22Rv1 (cell line): ENCODE data around the gene NME7.

Experiments used
- H3K27ac ChIP-seq: fragments of 450-650 bp; 2 replicates; pipeline ENCODE4 v1.5.1; 2017
- CTCF ChIP-seq: fragments of 450-650 bp; IDR thresholded peaks from 2 replicates; pipeline ENCODE4 v1.5.1; 2017; ENCODE audit warnings: mild to moderate bottlenecking
- ZFX ChIP-seq: fragments of 450-650 bp; IDR thresholded peaks from 2 replicates; pipeline ENCODE4 v1.6.1; 2017; ENCODE audit warnings: antibody characterized with exemption, borderline replicate concordance

NME7 gene

GRCh38 chr1:169099561-169099960, 268.0 kb downstream of the NME7 start:
- TF ChIP-seq ZFX (no peak), CTCF (no peak)
- H3K27ac ChIP-seq: no peak overlapping the region

- TF ChIP-seq CTCF: no peak
- no peak for TF ChIP-seq ZFX
- H3K27ac ChIP-seq: no peak overlapping the region
Measured at GRCh38 chr1:169098380-169098779, 269.2 kb downstream of the NME7 start.

- no peak overlapping the region for H3K27ac ChIP-seq
- TF ChIP-seq ZFX: no peak
- TF ChIP-seq CTCF: no peak
Measured at GRCh38 chr1:169094897-169095569, 272.6 kb downstream of the NME7 start.

- no peak overlapping the region for H3K27ac ChIP-seq
- TF ChIP-seq CTCF (no peak), ZFX (no peak)
Measured at GRCh38 chr1:169092399-169092798, 275.2 kb downstream of the NME7 start.

- no peak overlapping the region for H3K27ac ChIP-seq
- no peak for TF ChIP-seq ZFX
- TF ChIP-seq CTCF: no peak
Measured at GRCh38 chr1:169091480-169091941, 276.1 kb downstream of the NME7 start.

GRCh38 chr1:169090900-169091311, 276.7 kb downstream of the NME7 start:
- H3K27ac ChIP-seq: no peak overlapping the region
- TF ChIP-seq CTCF: no peak
- TF ChIP-seq ZFX: no peak

GRCh38 chr1:169090308-169090899, 277.2 kb downstream of the NME7 start:
- TF ChIP-seq CTCF (no peak), ZFX (no peak)
- H3K27ac ChIP-seq: no peak overlapping the region
